PC-9 (cell line): Measurements from ENCODE around the gene HLA-C.

ENCODE experiments used
- CTCF ChIP-seq: fragments of 200-600 bp; sonication (generic); conservative IDR thresholded peaks from 2 replicates; pipeline ENCODE4 v1.6.1; 2017; ENCODE audit warnings: mixed run types, antibody characterized with exemption, mild to moderate bottlenecking, moderate library complexity
- EZH2 ChIP-seq: fragments of 200-600 bp; sonication (generic); IDR thresholded peaks from 2 replicates; pipeline ENCODE4 v1.8.0; 2017; ENCODE audit warnings: antibody characterized with exemption, low read depth

GRCh38 chr6:31287619-31288018 lies 15.7 kb upstream of the HLA-C start:
- TF ChIP-seq CTCF (no peak), EZH2 (no peak)
